HG03457 (cell line): ENCODE data around the gene ALDH3B1.

ENCODE experiments used
- ATAC-seq: cut with Tn5 transposase; IDR thresholded peaks from one replicate; pipeline ENCODE4 v1.9.1; 2021; ENCODE audit warnings: moderate number of reproducible peaks; ENCODE audit not compliant: unreplicated experiment

Gene ALDH3B1

DNA sequence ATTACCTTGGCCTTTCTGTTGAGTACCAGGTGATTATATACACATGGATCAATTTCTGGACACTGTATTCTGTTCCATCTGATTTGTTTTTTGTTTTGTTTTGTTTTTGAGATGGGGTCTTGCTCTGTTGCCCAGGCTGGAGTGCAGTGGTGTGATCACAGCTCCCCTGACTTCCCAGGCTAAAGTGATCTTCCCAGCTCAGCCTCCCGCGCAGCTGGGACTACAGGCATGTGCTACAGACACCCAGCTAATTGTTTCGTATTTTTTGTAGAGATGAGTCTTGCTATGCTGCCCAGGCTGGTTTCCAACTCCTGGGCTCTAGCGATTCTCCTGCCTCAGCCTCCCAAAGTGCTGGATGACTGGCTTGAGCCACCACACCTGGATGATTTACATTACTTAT, 47.7 kb downstream of the ALDH3B1 start:
- ATAC-seq: no peak

DNA sequence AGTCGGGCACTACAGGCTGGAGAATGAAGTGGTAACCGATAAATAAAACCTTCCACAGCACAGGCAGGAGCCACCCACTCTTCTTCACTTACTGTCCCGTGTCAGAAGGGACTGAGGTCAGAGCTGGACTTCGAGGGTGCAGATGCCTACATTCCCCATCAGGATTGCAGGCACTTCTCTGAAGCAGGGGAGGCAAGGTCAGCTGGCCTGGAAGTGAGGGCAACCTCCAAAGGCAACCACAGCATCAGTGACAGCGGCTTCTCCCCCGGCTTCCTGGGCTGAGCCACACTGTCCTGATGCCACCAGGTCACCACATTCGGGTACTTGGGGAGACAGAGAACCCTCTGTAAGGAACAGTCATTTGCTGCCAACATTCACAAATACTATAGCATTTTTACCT, 51.4 kb downstream of the ALDH3B1 start:
- ATAC-seq: no peak

DNA sequence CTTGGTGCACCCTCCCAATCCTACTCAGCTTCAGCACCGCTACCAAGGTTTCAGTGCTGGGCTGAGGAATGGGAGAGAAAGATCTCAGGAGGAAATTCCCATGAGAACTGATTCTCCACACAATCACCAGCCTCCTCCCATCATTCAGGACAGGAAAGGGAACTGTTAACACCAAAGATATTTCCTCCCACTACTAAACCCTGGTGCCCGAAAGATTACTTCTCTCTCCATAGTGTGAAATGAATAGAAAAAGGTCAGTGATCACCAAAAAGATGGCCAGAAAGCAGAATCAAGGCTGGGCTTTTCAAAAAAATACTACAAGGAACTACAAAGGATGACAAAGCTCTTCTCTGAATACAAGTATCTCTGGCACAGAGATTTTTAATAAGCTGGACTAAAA, 54.8 kb downstream of the ALDH3B1 start:
- no peak for ATAC-seq

GRCh38 chr11:68065841-68066240, 55.7 kb downstream of the ALDH3B1 start:
- ATAC-seq: no peak

- ATAC-seq: no peak
Observed at GRCh38 chr11:68066742-68067141, 56.6 kb downstream of the ALDH3B1 start.

GRCh38 chr11:68067991-68068390, 57.9 kb downstream of the ALDH3B1 start:
- no peak for ATAC-seq

GRCh38 chr11:68071281-68072048, 61.3 kb downstream of the ALDH3B1 start:
- ATAC-seq: no peak

DNA sequence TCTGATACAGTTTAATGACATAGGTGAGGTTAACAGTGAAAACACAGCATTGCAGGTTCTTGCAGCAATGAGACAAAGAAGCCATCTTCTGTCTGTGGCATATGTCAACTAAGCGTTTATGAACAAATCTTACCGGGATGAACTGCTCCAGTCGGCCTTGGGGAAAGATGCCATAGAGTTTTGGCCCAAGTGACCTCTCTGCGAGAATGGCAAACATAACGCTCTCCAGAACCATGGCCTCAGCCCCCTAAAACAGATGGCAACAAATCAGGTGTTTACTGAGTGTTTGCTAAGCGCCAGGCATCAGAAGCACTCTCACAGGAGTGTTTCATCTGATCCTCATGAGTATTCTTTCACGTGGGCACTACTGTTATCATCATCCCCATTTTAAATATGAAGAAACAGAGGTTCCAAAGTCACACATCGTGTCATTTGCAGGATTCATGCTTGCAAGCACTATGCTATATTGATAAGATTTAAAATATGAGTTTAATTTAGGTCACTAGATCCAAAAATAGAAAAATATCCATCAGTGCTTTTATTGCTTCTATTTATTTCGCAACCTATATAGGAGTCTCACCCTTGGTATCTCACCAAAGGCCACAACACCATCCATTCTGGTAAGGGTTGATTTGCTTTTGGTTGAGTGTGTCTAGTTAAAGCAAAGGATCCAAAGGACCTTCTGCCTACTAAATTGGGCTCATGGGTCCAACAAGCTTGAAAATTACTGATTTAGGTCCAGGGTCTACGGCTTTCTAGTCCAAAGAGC, 64.6 kb downstream of the ALDH3B1 start:
- no peak for ATAC-seq

- no peak for ATAC-seq
Observed at GRCh38 chr11:68076371-68077042, 66.4 kb downstream of the ALDH3B1 start.

GRCh38 chr11:68077617-68078582, 67.8 kb downstream of the ALDH3B1 start:
- ATAC-seq: no peak
